ENCODE measurements around the gene HNRNPH1.
A peak's percentile ranks its signal among the peaks of the same experiment; 100 is the strongest.

HNRNPH1 gene

GRCh38 chr5:179621551-179622214, 1.8 kb downstream of the HNRNPH1 start:
- no peak for DNase-seq (ENCODE audit: low spot score)

GRCh38 chr5:179620703-179621350, 2.6 kb downstream of the HNRNPH1 start:
- DNase-seq (ENCODE audit: low spot score): peak; percentile 16

GRCh38 chr5:179620293-179620692, 3.2 kb downstream of the HNRNPH1 start:
- no peak for DNase-seq (ENCODE audit: low spot score)

GRCh38 chr5:179619776-179620175, 3.7 kb downstream of the HNRNPH1 start:
- DNase-seq (ENCODE audit: low spot score): peak; percentile 48

GRCh38 chr5:179618923-179619554, 4.4 kb downstream of the HNRNPH1 start:
- peak; percentile 11 for DNase-seq (ENCODE audit: low spot score)

GRCh38 chr5:179617930-179618329, 5.5 kb downstream of the HNRNPH1 start:
- DNase-seq (ENCODE audit: low spot score): no peak

GRCh38 chr5:179616002-179616594, 7.4 kb downstream of the HNRNPH1 start:
- DNase-seq (ENCODE audit: low spot score): no peak

GRCh38 chr5:179615203-179615602, 8.3 kb downstream of the HNRNPH1 start:
- DNase-seq (ENCODE audit: low spot score): peak; percentile 23

- DNase-seq (ENCODE audit: low spot score): no peak
Observed at GRCh38 chr5:179614745-179615144, 8.7 kb downstream of the HNRNPH1 start.

- DNase-seq (ENCODE audit: low spot score): no peak
Observed at GRCh38 chr5:179613460-179614071, 9.9 kb downstream of the HNRNPH1 start.

GRCh38 chr5:179612577-179613459, 10.7 kb downstream of the HNRNPH1 start:
- DNase-seq (ENCODE audit: low spot score): no peak

GRCh38 chr5:179610903-179611265, 12.6 kb downstream of the HNRNPH1 start:
- no peak for DNase-seq (ENCODE audit: low spot score)

- no peak for DNase-seq (ENCODE audit: low spot score)
Observed at GRCh38 chr5:179610109-179610902, 13.2 kb downstream of the HNRNPH1 start.

GRCh38 chr5:179609834-179610108, 13.7 kb downstream of the HNRNPH1 start:
- DNase-seq (ENCODE audit: low spot score): no peak

GRCh38 chr5:179608131-179608581, 15.3 kb downstream of the HNRNPH1 start:
- no peak for DNase-seq (ENCODE audit: low spot score)

GRCh38 chr5:179607160-179607931, 16.1 kb downstream of the HNRNPH1 start:
- DNase-seq (ENCODE audit: low spot score): no peak

GRCh38 chr5:179606910-179607159, 16.6 kb downstream of the HNRNPH1 start:
- no peak for DNase-seq (ENCODE audit: low spot score)

- DNase-seq (ENCODE audit: low spot score): no peak
Observed at GRCh38 chr5:179606071-179606909, 17.2 kb downstream of the HNRNPH1 start.

GRCh38 chr5:179605026-179605833, 18.2 kb downstream of the HNRNPH1 start:
- DNase-seq (ENCODE audit: low spot score): no peak
